ENCODE results near the gene C11orf68. TPM values are rescaled to one million over a fixed set of nuclear protein-coding genes. Genes with fewer than 3 reads are reported as not detected.

C11orf68 gene
- total RNA-seq, 4 donors from 2014 or later: 20.8 to 30.7 (median 23.9) TPM

DNA sequence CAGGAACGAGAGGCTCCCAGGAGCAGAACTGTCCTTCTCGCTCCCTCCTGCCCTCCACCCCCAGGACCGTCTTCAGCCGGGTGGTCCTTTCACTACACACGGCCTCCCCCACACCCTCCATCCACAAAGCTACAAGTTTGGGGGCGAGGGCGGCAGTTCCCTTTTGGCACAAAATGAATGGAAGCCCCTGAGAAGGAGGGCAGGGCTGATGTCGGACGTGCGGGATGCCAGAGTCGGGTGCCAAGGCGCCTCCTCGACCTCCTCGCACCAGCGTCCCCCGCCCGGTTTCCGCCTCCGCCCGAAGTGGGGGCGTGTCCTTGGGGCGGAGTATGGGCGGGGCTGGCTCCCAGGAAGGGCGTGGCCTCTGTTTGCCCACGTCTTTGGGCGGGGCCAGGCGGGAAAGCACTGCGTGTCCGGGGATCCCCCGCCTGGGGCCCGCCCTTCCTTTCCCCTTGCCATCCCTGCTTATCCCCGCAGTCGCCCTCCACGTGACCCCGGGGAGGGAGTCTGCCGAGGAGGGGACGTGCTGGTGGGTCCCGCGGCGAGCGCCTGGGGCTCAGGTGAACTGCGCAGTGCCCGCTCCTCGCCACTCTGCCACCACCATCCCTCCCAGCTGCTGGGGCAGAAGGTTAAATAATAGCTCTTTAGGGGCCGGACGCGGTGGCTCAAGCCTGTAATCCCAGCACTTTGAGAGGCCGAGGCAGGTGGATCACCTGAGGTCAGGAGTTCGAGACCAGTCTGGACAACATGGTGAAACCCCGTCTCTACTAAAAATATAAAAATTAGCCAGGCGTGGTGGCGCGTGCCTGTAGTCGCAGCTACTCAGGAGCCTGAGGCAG, 45.3 kb downstream of the C11orf68 start:
- Histone ChIP-seq H3K9me3 (no peaks in the 10 kb centered on the region), H3K27me3 (no peaks in the 10 kb centered on the region), H3K4me3 (peak overlapping the region; percentile 54 to 63 (median 60)), H3K4me1 (peaks cover 0 to 19% of the 10 kb centered on the region in 2 donors), H3K36me3 (no peaks in the 10 kb centered on the region), H3K27ac (peak overlapping the region; percentile 80 to 87 (median 82))
- ATAC-seq (peak; percentile 84 to 89), DNase-seq (peak; percentile 85 to 91)
- intact Hi-C loops (cut with DNase I; ENCODE audit: low total_unique reads): loop anchor here (1.0 kb wide), 3 partner anchors 13 to 88 kb away; partner anchors contain the start of genes FIBP, MUS81 and SART1
- in situ Hi-C loops (cut with MboI; ENCODE audit: low sequenced_read_pairs in 4 of 4): no loop called here
- TF ChIP-seq, protein P1, sequence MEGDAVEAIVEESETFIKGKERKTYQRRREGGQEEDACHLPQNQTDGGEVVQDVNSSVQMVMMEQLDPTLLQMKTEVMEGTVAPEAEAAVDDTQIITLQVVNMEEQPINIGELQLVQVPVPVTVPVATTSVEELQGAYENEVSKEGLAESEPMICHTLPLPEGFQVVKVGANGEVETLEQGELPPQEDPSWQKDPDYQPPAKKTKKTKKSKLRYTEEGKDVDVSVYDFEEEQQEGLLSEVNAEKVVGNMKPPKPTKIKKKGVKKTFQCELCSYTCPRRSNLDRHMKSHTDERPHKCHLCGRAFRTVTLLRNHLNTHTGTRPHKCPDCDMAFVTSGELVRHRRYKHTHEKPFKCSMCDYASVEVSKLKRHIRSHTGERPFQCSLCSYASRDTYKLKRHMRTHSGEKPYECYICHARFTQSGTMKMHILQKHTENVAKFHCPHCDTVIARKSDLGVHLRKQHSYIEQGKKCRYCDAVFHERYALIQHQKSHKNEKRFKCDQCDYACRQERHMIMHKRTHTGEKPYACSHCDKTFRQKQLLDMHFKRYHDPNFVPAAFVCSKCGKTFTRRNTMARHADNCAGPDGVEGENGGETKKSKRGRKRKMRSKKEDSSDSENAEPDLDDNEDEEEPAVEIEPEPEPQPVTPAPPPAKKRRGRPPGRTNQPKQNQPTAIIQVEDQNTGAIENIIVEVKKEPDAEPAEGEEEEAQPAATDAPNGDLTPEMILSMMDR (IDR thresholded peaks at IDR 0.05 in 4 of 5, conservative IDR thresholded peaks at IDR 0.05 in 1 of 5): no peak
- TF ChIP-seq POLR2A (IDR thresholded peaks at IDR 0.05): peak; percentile 76 to 82

DNA sequence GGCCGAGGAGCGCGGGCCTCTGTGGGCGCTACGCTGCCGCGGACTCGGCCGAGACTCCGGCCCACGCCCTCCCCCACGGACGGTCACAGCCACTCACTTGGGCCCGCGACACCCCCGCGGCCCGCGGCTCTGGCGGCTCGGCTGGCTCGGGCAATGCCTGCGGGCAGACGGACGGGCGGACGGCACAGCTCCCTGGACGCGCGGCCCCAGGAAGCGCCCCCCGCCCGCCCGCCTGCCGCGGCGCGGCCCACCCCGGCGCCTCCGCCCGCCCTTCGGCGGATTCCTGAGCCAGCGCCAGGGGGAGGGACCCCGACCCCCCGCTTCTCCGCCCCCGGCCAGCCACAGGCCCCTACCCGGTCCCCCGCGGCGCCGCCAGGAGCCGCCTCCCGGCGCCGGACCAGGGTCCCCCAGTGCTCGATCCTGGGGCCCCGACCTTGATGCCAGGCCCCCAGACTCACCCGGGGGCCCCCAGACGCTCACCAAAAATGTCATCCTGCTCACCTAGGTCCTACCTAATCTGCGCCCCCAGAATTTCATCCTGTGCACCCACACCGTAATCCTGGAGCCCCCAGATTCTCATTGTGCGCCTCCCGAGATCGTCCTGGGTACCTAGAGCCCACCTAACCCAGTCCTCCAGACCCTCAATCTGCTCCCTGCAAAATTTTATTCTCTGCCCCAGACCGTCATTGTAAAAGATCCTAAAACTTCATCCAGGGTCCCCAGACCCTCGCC, 46.1 kb downstream of the C11orf68 start, which contains the start of gene EFEMP2:
Gene EFEMP2, minus strand, starts transcription at position 215 of the 732 bp plus-strand sequence. CDS start 446 bp downstream, outside the sequence.
- ATAC-seq: peak; percentile 12 to 21

DNA sequence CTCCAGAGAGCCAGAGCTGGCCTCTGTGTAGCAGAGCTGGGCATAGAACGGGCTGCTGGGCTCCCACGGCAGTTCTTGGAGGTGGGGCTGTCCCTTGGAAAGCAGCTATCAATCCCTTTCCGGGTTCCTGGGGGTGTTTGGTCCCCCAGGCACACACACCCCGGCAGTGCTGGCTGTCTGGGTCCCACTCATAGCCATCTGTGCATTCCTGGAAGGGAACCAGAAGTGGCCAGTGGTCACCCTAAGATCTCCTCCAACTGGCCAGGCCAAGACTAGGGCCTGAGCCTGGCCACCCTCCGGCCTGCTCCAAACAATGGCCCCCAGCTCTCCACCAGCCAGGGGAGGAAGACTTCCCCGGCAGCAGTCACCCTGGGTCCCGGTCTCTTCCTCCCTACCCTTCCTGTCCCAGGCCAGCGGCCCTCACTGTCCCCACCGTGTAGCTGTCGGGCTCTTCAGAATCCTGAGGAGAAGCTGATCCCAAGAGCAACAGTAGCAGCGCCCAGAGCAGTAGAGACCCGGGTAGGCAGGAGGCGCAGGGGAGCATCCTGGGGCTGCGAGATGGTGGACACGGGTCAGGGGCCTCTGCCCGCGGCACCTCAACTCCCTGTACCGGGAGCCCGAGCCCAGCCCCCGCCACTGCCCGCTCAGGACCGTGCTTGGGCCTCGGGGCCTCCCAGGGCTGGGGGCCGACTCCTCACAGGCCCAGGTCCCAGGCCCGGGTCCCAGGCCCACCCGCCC, 46.9 kb downstream of the C11orf68 start:
- Histone ChIP-seq H3K36me3 (peaks cover 0 to 1% of the 10 kb centered on the region in 2 donors), H3K4me3 (peak overlapping the region; percentile 54 to 63 (median 60)), H3K27ac (peak overlapping the region; percentile 80 to 87 (median 82)), H3K27me3 (no peaks in the 10 kb centered on the region), H3K4me1 (peaks cover 0 to 19% of the 10 kb centered on the region in 2 donors), H3K9me3 (no peaks in the 10 kb centered on the region)
- intact Hi-C loops (cut with DNase I; ENCODE audit: low total_unique reads) (no loop called here), in situ Hi-C loops (cut with MboI; ENCODE audit: low sequenced_read_pairs in 4 of 4) (no loop called here)
- TF ChIP-seq, protein P1 (IDR thresholded peaks at IDR 0.05 in 4 of 5, conservative IDR thresholded peaks at IDR 0.05 in 1 of 5): peak in 1 of 5 experiments; percentile 8
- no peak for TF ChIP-seq POLR2A (IDR thresholded peaks at IDR 0.05)
- peak; percentile 5 to 18 for ATAC-seq
- DNase-seq: no peak

More for the DNA sequence above, 46.1 kb downstream of the C11orf68 start, which contains the start of gene EFEMP2:
- peak within 1 kb of the TSS; percentile 54 to 63 (median 60) for H3K4me3 ChIP-seq
- intact Hi-C loops (cut with DNase I; ENCODE audit: low total_unique reads): loop anchor here (1.0 kb wide), 3 partner anchors 12 to 89 kb away; partner anchors contain the start of genes FIBP, MUS81 and SART1
- TF ChIP-seq, protein P1 (IDR thresholded peaks at IDR 0.05 in 4 of 5, conservative IDR thresholded peaks at IDR 0.05 in 1 of 5): peak in 1 of 5 experiments; percentile 2
- no peak for TF ChIP-seq POLR2A (IDR thresholded peaks at IDR 0.05)
- no peak for DNase-seq
- in situ Hi-C loops (cut with MboI; ENCODE audit: low sequenced_read_pairs in 4 of 4): no loop called here
- H3K36me3 ChIP-seq: no peaks in the 10 kb centered on the region
- no peaks in the 10 kb centered on the region for H3K9me3 ChIP-seq
- peaks cover 0 to 19% of the 10 kb centered on the region in 2 donors for H3K4me1 ChIP-seq
- no peaks in the 10 kb centered on the region for H3K27me3 ChIP-seq
- peak within 1 kb of the TSS; percentile 80 to 87 (median 82) for H3K27ac ChIP-seq
